ENCODE results near the gene SFRP2.

GRCh38 chr4:153745651-153746050 is 43.2 kb downstream of the SFRP2 start:
- TF ChIP-seq CTCF (conservative IDR thresholded peaks at IDR 0.05) (no peak), EZH2 (IDR thresholded peaks at IDR 0.05; ENCODE audit: low read depth) (no peak)
